Prostate gland (tissue), 2 donors: Measurements from ENCODE around the gene ARHGAP25.

Source experiments
- CTCF ChIP-seq, 4 experiments: fragments of 200-600 bp in 2 of 4; fragments of 450-650 bp in 2 of 4; sonication (generic) in 2 of 4; IDR thresholded peaks; 1 replicate in 3 of 4; 2 replicates in 1 of 4; pipeline ENCODE4 v1.5.1; 2016 to 2019; ENCODE audit warnings: antibody characterized with exemption in 4 of 4, mild to moderate bottlenecking in 2 of 4, moderate library complexity in 2 of 4
- POLR2A ChIP-seq: fragments of 450-650 bp; IDR thresholded peaks from one replicate; pipeline ENCODE4 v1.6.1; 2016; ENCODE audit warnings: antibody characterized with exemption, mild to moderate bottlenecking
- POLR2AphosphoS5 ChIP-seq: sonication (generic); formaldehyde crosslinking; IDR thresholded peaks from one replicate; pipeline ENCODE4 v1.6.1; 2017; ENCODE audit warnings: antibody characterized with exemption

GRCh38 chr2:68849579-68850030 is 115.0 kb downstream of the ARHGAP25 start:
- no peak for TF ChIP-seq CTCF (IDR thresholded peaks at IDR 0.05)
- no peak for TF ChIP-seq POLR2AphosphoS5
- no peak for TF ChIP-seq POLR2A
